ENCODE measurements around the gene NCAPG.
"Not testable (repeated sequence)": the region's sequence is repeated elsewhere in the genome, so short reads cannot be mapped to it uniquely, and the experiment has no call there.

NCAPG gene

DNA sequence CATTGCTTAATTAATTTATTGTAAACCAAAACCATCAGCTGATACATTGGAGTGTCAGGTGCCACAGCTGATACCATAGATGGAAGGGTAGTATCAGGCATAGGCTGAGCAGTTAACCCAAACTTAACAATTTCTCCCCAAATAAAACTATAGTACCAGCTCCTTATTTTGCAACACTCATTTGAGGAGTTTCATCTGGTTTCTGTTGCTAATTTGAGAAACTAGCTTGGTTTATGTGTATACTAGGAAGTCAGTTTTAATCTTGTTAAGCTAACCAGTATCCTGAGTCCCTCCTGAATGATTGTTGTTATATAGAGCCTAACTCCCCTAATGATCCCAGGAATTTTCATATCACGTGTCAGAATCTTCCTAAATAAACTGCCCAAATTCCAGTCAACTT, 13.0 kb upstream of the NCAPG start:
- no peak for DNase-seq (ENCODE audit: low spot score)

GRCh38 chr4:17805580-17806155, 5.1 kb upstream of the NCAPG start:
- no peak for DNase-seq (ENCODE audit: low spot score)

DNA sequence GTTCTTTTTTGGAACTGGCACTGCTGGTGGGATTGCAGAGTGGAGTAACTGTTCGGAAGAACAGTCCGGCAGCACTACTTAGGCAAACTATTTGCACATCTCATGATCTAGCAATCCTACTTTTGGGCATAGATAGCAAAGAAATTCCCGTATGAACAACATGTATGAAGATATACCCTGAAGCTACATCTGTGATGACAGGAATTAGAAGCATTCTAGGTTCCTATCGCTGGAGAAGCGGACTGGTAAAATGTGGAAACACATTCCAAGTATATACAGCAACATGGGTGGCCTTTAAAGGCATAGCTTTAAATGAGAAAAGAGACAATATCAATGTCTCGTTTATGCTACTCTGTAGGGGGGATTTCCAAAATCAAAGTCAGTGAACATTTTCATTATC, 3.3 kb upstream of the NCAPG start:
- DNase-seq (ENCODE audit: low spot score), result no peak

GRCh38 chr4:17809667-17810066, 1.1 kb upstream of the NCAPG start:
- no peak for DNase-seq (ENCODE audit: low spot score)

- no peak for DNase-seq (ENCODE audit: low spot score)
Measured at GRCh38 chr4:17811078-17811603, 362 bp downstream of the NCAPG start.

- no peak for DNase-seq (ENCODE audit: low spot score)
Measured at GRCh38 chr4:17812125-17812524, 1.3 kb downstream of the NCAPG start.

GRCh38 chr4:17812801-17813200, 2.0 kb downstream of the NCAPG start:
- DNase-seq (ENCODE audit: low spot score), result no peak

- DNase-seq (ENCODE audit: low spot score), result no peak
Measured at GRCh38 chr4:17814140-17814539, 3.4 kb downstream of the NCAPG start.

- DNase-seq (ENCODE audit: low spot score), result no peak
Measured at GRCh38 chr4:17816142-17816541, 5.4 kb downstream of the NCAPG start.

DNA sequence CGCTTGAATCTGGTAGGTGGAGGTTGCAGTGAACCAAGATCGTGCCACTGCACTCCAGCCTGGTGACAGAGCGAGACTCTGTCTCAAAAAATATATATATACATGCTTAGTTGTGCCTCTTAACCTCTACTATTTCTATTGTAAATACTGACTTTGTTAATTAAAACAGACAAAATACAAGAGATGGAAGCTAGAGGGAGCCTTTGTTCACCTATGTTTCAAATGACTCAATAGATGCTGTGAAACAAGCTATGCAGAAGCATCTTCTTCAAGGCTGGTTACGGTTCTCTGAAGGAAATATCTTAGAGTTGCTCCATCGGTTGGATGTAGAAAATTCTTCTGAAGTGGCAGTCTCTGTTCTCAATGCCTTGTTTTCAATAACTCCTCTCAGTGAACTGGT, 6.2 kb downstream of the NCAPG start:
- peak; percentile 72 for DNase-seq (ENCODE audit: low spot score)

DNA sequence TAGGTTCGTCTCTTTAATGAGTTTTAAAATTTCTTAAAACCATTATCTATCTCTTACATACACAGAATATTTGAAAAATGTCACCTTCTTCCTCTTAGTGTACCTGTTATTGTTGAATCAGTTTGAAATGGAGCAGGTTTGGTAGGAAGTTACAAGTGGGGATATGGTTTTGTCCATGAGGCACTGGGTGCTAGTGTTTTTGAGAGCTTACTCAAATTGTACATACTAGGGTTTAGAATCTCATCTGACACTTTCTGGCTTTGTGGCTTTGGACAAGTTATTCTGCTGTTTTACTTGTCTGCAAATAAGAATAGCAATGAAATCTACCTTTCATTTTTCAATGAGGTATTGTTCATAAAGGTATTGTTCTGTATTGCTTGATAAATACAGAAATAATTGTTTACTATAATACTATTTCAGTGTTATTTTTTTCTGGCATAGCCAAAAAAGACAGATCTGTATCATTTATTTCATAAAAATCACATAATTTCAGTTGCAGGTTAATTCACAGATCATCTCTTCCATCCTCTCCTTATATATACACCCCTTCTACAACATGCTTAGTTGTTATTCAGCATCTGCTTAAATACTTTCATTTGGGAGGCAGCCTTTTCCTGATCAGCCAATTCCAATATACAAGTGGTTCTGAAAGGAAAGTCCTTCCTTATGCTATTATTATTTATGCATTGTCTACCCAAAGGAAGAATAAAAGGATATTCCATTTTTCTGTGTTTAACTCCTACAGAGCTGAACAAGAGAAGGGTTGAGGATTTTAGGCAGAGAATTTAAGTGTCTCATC, 13.3 kb downstream of the NCAPG start:
- no peak for DNase-seq (ENCODE audit: low spot score)

DNA sequence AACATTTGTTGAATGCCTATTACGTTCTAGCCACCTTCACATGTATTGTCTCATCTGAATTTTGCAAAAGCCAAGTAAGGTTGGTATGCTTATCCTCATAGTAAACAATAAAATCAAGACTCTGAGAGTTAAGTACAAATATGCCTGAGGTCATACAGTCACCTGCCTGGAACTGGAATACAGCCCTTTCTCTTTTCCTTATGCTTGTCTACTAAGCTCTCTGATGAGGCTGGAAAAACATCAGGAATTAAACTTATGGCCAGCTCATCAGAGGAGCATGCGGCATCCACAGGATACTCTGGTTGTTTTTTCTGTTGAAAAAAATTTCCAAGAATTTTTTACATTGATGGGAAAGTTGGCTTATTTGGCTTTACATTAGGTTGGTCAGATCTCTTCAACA, 35.5 kb downstream of the NCAPG start:
- no peak for DNase-seq (ENCODE audit: low spot score)

DNA sequence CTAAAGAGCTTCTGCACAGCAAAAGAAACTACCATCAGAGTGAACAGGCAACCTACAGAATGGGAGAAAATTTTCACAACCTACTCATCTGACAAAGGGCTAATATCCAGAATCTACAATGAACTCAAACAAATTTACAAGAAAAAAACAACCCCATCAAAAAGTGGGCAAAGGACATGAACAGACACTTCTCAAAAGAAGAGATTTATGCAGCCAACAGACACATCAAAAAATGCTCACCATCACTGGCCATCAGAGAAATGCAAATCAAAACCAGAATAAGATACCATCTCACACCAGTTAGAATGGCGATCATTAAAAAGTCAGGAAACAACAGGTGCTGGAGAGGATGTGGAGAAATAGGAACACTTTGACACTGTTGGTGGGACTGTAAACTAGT, 39.5 kb downstream of the NCAPG start:
- DNase-seq (ENCODE audit: low spot score), result not testable (repeated sequence)

DNA sequence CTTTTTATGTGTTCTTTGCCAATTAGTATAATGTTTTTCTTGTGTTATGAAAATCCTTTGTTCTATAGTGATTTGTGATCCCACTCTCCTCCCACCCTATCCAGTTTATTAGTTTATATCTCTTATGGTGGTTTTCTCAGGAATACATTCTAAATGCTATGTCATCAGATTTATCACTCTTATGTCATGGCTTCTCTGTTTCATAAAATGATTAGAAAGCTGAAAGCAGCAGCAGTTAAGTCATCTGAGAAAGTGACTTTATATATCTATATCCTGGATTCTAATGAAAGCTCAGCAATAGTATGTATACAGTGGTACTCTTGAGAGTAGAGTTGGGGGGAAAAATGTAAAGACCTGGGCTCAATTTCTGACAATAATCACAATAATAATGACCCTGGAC, 41.2 kb downstream of the NCAPG start:
- DNase-seq (ENCODE audit: low spot score), result no peak

GRCh38 chr4:17854036-17854435, 43.3 kb downstream of the NCAPG start:
- DNase-seq (ENCODE audit: low spot score), result no peak

DNA sequence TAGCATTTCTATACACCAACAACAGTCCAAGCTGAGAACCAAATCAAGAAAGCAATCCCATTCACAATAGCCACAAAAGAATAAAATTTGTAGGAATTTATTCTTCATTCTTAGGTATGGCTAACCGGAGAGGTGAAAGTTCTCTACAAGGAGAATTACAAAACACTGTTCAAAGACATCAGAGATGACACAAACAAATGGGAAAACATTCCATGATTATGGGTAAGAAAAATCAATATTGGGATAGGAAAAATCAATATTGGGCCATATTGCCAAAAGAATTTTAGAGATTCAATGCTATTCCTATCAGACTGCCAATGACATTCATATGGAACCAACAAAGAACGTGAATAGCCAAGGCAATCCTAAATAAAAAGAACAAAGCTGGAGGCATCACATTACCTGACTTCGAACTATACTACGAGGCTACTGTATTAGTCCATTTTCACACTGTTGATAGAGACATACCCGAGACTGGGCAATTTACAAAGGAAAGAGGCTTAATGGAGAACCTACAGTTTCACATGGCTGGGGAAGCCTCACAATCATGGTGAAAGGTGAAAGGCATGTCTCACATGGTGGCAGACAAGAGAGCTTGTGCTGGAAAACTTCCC, 49.1 kb downstream of the NCAPG start:
- DNase-seq (ENCODE audit: low spot score), result no peak

DNA sequence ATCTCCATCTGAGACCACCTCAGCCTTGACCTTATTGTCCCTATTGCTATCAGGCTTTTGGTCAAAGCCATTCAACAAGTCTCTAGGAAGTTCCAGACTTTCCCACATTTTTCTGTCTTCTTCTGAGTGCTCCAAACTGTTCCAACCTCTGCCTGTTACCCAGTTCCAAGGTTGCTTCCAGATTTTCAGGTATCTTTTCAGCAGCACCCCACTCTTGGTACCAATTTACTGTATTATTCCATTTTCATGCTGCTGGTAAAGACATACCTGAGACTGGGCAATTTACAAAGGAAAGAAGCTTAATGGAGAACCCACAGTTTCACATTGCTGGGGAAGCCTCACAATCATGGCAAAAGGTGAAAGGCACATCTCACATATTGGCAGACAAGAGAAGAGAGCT, 51.1 kb downstream of the NCAPG start:
- DNase-seq (ENCODE audit: low spot score), result not testable (repeated sequence)

- DNase-seq (ENCODE audit: low spot score), result no peak
Measured at GRCh38 chr4:17865866-17866363, 55.1 kb downstream of the NCAPG start.

DNA sequence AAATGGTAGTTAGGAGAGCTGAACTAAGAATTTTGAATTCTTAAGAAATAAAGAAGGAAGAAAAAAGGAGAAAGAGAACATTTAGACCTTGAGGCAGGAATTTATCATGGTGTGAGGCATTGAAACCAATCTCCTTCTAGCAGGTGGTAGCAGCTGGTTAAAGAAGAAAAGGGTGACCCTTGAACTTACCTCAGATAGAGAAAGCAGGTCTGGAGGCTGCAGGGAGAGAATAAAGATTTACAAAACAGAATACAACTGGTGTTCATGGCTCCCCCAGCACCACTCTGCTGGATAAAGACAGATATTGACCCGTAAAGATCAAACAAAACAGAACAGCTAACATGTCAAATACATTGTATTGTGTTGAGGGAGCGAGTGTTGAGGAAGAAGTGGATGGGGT, 56.0 kb downstream of the NCAPG start:
- DNase-seq (ENCODE audit: low spot score), result no peak

DNA sequence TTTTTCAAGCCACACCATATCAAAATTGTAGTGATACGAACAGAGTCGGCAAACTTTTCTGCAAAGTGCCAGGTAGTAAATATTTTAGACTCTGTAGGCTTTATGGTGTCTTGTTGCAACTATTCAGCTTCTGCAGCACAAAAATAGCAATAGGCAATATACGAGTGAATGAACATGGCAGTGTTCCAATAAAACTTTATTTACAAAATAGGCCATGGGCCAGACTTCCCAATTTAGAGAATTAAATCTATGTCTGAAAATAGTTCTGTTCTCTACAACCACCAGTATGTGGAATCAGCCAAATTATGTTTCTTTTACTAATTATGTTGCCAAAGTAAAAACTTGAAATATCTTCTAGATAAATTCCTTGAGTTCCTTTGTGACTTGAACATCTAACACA, 56.5 kb downstream of the NCAPG start:
- DNase-seq (ENCODE audit: low spot score), result no peak

- no peak for DNase-seq (ENCODE audit: low spot score)
Measured at GRCh38 chr4:17869327-17869726, 58.5 kb downstream of the NCAPG start.

DNA sequence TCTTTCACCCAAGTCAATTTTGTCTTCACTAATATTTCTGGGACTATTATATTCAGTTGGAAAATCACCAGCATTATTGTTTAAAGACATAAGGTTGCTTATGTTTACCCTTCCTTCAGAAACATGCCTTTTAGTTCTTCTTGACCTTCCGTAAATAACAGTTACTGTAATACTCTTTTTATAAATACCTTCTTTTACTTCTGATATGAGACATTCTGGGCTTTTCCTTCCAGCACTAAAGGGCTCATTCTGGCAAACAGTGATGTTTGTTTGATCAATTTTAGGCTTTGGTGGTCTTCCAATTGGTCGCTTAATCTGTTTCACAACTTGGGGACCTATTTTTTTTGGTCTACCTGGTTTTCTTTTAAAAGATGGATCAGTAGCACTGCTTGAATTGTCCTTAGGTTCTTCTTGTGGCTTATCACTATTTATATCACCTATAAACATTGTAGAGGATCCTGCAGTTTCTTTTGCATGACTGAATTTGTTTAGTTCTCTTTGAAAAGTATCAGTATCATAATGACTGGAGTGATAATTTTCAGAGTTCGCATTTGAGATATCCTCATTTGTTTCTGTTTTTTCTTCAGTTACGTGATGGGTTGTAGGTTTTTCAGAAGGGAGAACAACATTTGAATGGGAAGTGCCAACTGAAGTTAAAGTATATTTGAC, 64.8 kb downstream of the NCAPG start:
- DNase-seq (ENCODE audit: low spot score), result no peak

- DNase-seq (ENCODE audit: low spot score), result no peak
Measured at GRCh38 chr4:17876943-17877342, 66.2 kb downstream of the NCAPG start.

Data from Ammon's horn (tissue), 1 donor.